Measurements from ENCODE around the gene PAK1.
"Not testable (repeated sequence)": the region's sequence is repeated elsewhere in the genome, so short reads cannot be mapped to it uniquely, and the experiment has no call there.

Gene PAK1

GRCh38 chr11:77300695-77301094 is 173.2 kb downstream of the PAK1 start:
- no peak for FAIRE-seq

DNA sequence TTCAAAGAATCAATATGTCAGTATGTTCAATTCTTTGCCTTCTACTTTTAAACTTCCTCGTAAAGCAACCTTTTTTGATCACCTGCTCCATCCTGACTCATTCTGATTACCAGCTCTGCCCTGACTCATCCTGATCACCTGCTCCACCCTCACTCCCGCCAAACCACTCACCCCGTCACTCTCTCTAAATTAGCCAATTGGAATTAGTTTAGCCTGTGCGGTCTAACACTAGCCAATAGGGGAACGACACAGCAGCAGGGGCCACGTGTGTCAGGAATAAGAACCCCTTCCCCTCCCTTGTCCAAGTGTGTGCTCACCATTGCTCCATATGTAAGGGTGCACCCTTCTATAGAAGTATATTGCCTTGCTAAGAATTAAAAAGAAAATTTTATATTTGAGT is 173.9 kb downstream of the PAK1 start:
- FAIRE-seq: not testable (repeated sequence)

DNA sequence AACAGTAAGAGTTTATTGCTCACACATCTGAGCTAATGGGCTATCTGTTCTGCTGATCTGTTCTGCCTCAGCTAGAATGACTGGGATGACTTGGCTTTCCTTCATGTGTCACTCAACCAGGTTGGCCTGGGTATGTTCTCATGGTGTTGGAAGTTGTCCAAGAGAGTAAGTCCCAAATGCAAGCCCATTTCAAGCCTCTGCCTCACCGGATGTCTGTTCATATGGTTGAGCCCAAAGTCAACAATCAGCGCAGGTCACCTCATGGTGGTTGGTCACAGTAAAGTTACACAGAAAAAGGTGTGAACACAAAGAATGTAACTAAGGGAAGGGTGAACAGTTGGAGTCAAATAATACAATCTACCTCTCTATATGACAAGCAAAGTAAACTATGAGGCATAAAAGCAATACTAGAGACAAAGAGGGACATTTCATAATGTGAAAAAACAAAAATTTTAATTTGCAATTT is 174.3 kb downstream of the PAK1 start:
- no peak for FAIRE-seq

- FAIRE-seq: no peak
These were observed 179.9 kb downstream of the PAK1 start for GRCh38 chr11:77294040-77294439.

GRCh38 chr11:77289737-77290136 is 184.2 kb downstream of the PAK1 start:
- FAIRE-seq: no peak

GRCh38 chr11:77287615-77288273 is 186.2 kb downstream of the PAK1 start:
- no peak for FAIRE-seq

- FAIRE-seq: no peak
These were observed 186.8 kb downstream of the PAK1 start for GRCh38 chr11:77287136-77287535.

DNA sequence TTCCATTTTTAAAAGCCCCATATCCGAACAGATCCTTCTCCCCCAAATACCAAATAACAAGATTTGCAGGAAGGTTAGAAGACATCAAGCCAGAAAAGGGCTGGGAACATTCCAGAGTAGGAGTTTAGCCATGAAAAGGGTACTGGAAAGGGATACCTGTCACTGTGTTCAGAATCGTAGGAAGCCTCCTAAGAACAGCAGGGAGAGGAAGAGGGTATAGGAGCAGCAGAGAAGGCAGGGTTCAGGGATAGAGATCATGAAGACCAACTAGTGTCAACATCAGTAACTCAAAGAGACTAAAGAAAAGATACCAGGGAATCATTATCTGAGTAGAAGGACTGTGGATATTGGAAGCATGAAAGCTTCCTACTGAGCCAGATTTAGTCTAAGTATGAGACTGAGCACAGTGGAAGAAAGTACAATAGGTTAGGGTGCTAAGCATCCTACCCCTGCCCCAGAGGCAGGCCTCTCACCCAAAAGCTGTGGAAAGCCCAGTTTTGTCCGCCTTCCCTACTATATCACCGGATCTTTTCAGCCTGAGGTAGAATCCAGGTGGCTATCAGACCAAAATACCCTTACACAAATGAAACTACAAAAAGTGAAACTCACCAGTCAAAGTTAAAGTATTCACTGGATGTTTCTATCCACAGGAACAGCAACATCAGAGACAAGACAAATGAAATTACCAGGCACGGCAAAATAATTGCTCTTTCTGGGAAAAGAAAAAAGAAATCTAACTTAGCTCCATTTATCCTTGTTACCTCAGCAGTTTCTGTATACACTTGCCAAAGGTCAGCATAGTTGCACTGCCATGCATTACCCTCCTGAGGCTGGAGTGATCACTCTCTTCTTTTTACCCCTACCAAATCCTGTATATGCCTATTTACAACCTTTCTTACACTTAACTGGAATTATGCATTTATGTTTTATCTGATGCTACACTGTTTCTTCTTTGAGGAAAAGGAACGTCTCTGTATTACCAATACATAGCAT is 189.1 kb downstream of the PAK1 start:
- no peak for FAIRE-seq

DNA sequence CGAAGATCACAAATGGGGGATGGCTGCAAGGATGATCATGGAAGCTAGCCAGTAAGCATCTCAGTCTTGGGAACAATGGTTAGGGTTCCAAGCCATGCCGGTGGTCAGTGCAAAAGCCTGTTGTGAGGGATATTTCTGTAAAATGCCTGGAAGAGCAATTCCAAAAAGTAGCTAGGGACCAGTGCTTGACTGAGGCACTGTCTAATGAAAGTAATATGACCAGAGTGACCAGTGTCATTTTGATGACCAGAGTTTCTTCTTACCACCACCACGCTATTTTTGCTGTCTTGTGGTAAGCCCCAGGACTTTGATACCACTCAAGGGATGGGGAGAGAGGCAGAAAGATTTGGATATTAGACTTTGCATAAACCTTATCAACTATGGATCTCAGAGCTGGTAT is 190.8 kb downstream of the PAK1 start:
- no peak for FAIRE-seq

GRCh38 chr11:77278595-77279506 is 195.0 kb downstream of the PAK1 start:
- FAIRE-seq: no peak

- FAIRE-seq: no peak
These were observed 197.6 kb downstream of the PAK1 start for GRCh38 chr11:77276271-77276670.

Data from endometrium (tissue), 2 donors.